ENCODE results near the gene RBM5.

DNA sequence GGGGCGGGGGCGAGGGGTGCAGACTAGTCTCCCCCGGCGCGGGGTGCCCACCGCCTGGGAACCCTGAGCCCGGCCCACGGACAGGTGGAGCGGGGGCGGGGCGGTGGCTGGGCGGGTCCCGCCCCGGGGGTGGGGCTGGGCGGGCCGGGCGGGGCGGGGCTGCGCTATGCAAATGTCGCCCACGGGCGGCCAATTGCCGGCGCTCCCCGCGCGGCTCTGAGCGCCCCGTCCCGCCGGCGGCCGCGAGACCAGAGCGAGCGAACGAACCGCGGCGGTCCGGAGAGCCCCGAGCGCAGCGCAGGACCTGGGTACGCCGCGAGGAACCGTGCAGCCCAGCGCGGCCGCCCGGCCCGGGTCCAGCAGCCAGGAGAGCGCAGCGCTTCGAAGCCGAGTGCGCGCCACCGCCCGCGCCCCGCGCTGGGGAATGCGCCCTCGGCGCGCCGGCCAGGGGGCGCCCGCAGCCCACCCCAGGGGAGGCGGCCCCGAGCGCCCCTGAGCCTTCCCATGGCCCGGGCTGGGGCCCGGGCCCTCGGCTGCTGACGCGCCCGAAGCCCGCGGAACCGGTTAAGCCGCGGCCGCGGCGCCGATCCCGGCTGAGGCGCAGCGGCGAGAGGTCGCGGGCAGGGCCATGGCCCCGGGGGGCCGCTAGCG, 66.2 kb downstream of the RBM5 start, which contains the start of gene SEMA3F:
- TF ChIP-seq, protein P1, sequence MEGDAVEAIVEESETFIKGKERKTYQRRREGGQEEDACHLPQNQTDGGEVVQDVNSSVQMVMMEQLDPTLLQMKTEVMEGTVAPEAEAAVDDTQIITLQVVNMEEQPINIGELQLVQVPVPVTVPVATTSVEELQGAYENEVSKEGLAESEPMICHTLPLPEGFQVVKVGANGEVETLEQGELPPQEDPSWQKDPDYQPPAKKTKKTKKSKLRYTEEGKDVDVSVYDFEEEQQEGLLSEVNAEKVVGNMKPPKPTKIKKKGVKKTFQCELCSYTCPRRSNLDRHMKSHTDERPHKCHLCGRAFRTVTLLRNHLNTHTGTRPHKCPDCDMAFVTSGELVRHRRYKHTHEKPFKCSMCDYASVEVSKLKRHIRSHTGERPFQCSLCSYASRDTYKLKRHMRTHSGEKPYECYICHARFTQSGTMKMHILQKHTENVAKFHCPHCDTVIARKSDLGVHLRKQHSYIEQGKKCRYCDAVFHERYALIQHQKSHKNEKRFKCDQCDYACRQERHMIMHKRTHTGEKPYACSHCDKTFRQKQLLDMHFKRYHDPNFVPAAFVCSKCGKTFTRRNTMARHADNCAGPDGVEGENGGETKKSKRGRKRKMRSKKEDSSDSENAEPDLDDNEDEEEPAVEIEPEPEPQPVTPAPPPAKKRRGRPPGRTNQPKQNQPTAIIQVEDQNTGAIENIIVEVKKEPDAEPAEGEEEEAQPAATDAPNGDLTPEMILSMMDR (optimal IDR thresholded peaks at IDR 0.05 in 1 of 3, IDR thresholded peaks at IDR 0.05 in 1 of 3, conservative IDR thresholded peaks at IDR 0.05 in 1 of 3; ENCODE audit: extremely low read depth in 1 of 3, insufficient read depth in 2 of 3, low read length in 3 of 3) = no peak
- no peak for TF ChIP-seq EZH2 (IDR thresholded peaks at IDR 0.05; ENCODE audit: low read length)

Measured in keratinocyte (primary cell).